ENCODE measurements around the gene ZNF446. TPM values are rescaled to one million over a fixed set of nuclear protein-coding genes. Genes with fewer than 3 reads are reported as not detected.
A peak's percentile ranks its signal among the peaks of the same experiment; 100 is the strongest.
"Not testable (repeated sequence)": the region's sequence is repeated elsewhere in the genome, so short reads cannot be mapped to it uniquely, and the experiment has no call there.

ZNF446 gene
- total RNA-seq, 1 donor from 2014 or later, result 9.5 TPM

DNA sequence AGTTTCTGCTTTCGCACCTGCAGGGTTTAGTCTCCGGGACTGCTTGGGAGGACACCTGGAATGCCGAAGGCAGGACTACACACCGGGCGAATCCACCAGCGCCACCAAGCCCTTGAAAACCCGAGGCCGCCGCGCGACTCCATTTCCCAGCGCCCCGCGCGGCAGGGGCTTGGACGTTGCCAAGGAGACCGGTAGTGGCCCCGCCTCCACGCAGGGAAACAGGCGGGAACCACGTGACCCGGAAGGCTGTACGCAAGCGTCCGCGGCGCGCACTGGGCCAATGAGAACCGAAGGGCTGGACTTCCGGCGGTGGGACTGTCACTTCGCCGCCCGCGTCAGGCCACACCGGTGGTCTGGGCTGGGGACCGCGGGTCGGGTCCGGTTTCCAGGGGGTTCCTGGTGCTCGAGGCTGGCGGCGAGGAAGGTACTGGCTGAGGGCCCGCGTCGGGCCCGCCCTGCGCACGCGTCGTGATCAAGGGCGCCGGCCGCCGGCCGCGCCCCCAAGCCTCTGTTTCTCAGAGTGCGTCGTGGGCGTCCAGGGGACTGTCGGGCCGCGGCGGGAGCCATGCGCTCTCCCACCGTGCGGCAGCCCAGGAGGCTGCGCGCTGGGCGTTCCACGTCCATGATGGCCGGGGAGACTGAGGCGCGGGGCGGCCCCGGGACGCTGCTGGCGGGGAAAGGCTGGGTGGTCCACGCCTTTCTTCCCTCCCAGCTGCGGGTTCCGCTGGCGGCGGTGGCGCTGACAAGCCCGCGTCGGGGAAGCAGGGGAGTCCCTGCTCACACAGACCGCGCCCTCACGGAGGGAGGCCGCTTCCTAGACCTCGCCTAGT is 9.2 kb upstream of the ZNF446 start, which contains the start of gene ZNF324:
Gene ZNF324 (plus strand): TSS at position 321 of the 830 bp plus-strand sequence. CDS start 2,106 bp downstream, outside the sequence.
- TF ChIP-seq CTCF (IDR thresholded peaks at IDR 0.05), result peak; percentile 14
- peak; percentile 99 for DNase-seq (ENCODE audit: low spot score)
- Mint-ChIP-seq H3K27ac (ENCODE audit: unreplicated experiment) (peak within 1 kb of the TSS; percentile 86), H3K36me3 (ENCODE audit: low read depth) (peaks cover 3% of the 10 kb centered on the region), H3K4me1 (ENCODE audit: low read depth) (peaks cover 21% of the 10 kb centered on the region), H3K4me3 (ENCODE audit: unreplicated experiment) (peak within 1 kb of the TSS; percentile 85), H3K27me3 (ENCODE audit: low read depth) (no peaks in the 10 kb centered on the region), H3K9me3 (ENCODE audit: low read depth) (no peaks in the 10 kb centered on the region)

DNA sequence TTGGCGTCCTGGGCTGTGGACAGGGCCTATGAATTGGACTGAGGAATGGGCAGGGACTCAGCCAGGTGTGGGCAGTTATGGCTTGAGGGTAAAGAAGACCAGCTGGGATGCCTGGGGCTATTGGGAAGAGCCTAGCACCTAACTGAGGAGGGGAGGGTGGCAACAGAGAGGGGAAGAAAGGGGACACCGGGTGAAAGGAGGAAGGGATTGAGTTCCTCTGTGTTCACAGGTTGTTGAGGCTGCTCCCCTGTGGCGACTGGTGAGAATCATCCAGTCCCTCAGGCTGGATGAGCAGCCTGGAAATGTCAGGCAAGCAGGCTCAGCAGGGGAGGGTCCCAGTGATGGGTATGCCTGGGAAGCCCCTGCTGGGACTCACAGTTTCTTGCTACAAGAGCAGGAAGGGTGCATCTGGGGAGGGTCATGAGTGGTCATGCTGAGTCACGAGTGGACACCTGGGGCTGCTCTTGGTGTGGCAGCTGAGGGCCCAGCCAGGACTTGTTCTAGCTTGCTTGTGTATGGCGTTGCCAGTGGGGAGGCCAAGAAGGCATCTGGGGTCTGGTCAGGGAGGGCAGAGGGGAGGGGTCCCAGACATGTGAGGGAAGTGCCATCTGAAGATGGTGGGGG is 7.8 kb upstream of the ZNF446 start:
- Mint-ChIP-seq H3K27me3 (ENCODE audit: low read depth) (no peaks in the 10 kb centered on the region), H3K9me3 (ENCODE audit: low read depth) (no peaks in the 10 kb centered on the region), H3K4me1 (ENCODE audit: low read depth) (peaks cover 21% of the 10 kb centered on the region), H3K36me3 (ENCODE audit: low read depth) (peaks cover 3% of the 10 kb centered on the region), H3K27ac (ENCODE audit: unreplicated experiment) (peak overlapping the region; percentile 76), H3K4me3 (ENCODE audit: unreplicated experiment) (peak overlapping the region; percentile 85)
- no peak for DNase-seq (ENCODE audit: low spot score)
- no peak for TF ChIP-seq CTCF (IDR thresholded peaks at IDR 0.05)

DNA sequence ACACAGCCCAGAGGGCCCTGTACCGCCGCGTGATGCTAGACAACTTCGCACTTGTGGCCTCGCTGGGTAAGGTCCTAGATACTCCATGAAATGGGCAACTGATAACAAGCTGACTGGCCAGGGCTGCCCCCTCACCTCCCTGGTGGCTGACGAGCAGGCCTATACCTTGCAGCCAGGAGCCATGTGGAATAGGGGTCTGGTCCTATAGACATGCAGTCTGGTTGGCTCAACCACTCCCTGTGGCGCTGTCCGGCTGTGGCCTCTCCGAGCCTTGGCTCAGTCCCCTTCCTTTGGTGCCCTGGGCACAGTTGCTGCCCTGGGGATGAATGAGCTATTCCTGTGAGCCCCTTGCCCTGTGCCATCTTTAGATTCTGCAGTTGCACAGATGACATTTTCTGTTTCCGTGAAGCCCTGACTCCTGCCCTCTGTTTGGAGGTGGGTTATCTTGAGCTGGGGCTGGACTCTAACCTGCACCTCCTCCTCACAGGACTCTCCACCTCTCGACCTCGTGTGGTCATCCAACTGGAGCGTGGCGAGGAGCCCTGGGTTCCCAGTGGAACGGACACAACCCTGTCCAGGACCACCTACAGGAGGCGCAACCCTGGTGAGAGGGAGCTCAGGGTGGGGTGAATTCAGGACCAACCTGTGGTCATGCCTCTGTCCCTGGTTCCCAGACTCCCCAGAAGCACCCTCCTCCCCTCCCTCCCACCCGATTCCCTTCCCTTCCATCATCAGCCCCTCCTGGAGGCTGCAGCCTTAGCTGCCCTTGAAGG is 6.7 kb upstream of the ZNF446 start:
- Mint-ChIP-seq H3K27me3 (ENCODE audit: low read depth) (no peaks in the 10 kb centered on the region), H3K27ac (ENCODE audit: unreplicated experiment) (no peak overlapping the region), H3K4me1 (ENCODE audit: low read depth) (peaks cover 27% of the 10 kb centered on the region), H3K36me3 (ENCODE audit: low read depth) (peaks cover 3% of the 10 kb centered on the region), H3K9me3 (ENCODE audit: low read depth) (no peaks in the 10 kb centered on the region), H3K4me3 (ENCODE audit: unreplicated experiment) (no peak overlapping the region)
- DNase-seq (ENCODE audit: low spot score), result no peak
- no peak for TF ChIP-seq CTCF (IDR thresholded peaks at IDR 0.05)

DNA sequence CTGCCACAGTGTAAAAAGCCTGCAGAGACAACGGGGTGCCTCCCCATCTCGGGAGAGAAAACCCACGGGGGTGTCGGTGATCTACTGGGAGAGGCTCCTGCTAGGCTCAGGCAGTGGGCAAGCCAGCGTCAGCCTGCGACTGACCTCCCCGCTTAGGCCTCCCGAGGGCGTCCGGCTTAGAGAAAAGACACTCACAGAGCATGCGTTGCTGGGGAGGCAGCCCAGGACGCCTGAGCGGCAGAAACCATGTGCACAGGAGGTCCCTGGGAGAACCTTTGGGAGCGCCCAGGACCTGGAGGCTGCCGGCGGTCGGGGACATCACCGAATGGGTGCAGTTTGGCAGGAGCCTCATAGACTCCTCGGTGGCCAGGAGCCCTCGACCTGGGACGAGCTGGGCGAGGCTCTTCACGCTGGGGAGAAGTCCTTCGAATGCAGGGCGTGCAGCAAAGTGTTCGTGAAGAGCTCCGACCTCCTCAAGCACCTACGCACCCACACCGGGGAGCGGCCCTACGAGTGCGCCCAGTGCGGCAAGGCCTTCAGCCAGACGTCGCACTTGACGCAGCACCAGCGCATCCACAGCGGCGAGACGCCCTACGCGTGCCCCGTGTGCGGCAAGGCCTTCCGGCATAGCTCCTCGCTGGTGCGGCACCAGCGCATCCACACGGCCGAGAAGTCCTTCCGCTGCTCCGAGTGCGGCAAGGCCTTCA is 5.2 kb upstream of the ZNF446 start:
- H3K4me3 Mint-ChIP-seq (ENCODE audit: unreplicated experiment); H3K27ac Mint-ChIP-seq (ENCODE audit: unreplicated experiment); H3K9me3 Mint-ChIP-seq (ENCODE audit: low read depth); DNase-seq (ENCODE audit: low spot score); H3K27me3 Mint-ChIP-seq (ENCODE audit: low read depth); H3K36me3 Mint-ChIP-seq (ENCODE audit: low read depth): not testable (repeated sequence)
- peaks cover 38% of the 10 kb centered on the region for H3K4me1 Mint-ChIP-seq (ENCODE audit: low read depth)

DNA sequence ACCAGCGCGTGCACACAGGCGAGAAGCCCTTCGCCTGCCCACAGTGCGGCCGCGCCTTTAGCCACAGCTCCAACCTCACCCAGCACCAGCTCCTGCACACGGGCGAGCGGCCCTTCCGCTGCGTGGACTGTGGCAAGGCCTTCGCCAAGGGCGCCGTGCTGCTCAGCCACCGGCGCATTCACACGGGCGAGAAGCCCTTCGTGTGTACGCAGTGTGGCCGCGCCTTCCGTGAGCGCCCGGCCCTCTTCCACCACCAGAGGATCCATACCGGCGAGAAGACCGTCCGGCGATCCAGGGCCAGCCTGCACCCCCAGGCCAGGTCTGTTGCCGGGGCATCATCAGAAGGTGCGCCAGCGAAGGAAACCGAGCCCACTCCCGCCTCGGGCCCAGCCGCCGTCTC is 4.4 kb upstream of the ZNF446 start:
- Mint-ChIP-seq H3K4me3 (ENCODE audit: unreplicated experiment) (no peak overlapping the region), H3K36me3 (ENCODE audit: low read depth) (peaks cover 3% of the 10 kb centered on the region), H3K4me1 (ENCODE audit: low read depth) (peaks cover 35% of the 10 kb centered on the region), H3K9me3 (ENCODE audit: low read depth) (no peaks in the 10 kb centered on the region), H3K27me3 (ENCODE audit: low read depth) (no peaks in the 10 kb centered on the region), H3K27ac (ENCODE audit: unreplicated experiment) (no peak overlapping the region)
- DNase-seq (ENCODE audit: low spot score), result no peak
- no peak for TF ChIP-seq CTCF (IDR thresholded peaks at IDR 0.05)

All from chondrocyte (in vitro differentiated cells).